ENCODE measurements around the gene FFAR3.
"Not testable (repeated sequence)": the region's sequence is repeated elsewhere in the genome, so short reads cannot be mapped to it uniquely, and the experiment has no call there.

The FFAR3 gene

GRCh38 chr19:35370722-35371121 lies 12.5 kb downstream of the FFAR3 start, which contains the start of gene GPR42:
GPR42 (plus strand) TSS chr19:35371068; CDS start chr19:35371360, 292 bp downstream.
- H3K36me3 Mint-ChIP-seq (ENCODE audit: low read depth), result no peaks in the 10 kb centered on the region
- peaks cover 16% of the 10 kb centered on the region for H3K27me3 Mint-ChIP-seq
- H3K4me3 Mint-ChIP-seq, result no peak within 1 kb of the TSS
- no peak for DNase-seq
- H3K4me1 Mint-ChIP-seq, result peaks cover 13% of the 10 kb centered on the region
- H3K27ac Mint-ChIP-seq, result no peak within 1 kb of the TSS
- no peaks in the 10 kb centered on the region for H3K9me3 Mint-ChIP-seq
- ATAC-seq, result no peak

GRCh38 chr19:35373492-35373891 lies 15.2 kb downstream of the FFAR3 start:
- peaks cover 18% of the 10 kb centered on the region for H3K4me1 Mint-ChIP-seq
- H3K36me3 Mint-ChIP-seq (ENCODE audit: low read depth), result no peaks in the 10 kb centered on the region
- H3K27ac Mint-ChIP-seq, result no peak overlapping the region
- DNase-seq (no peak), ATAC-seq (no peak)
- H3K9me3 Mint-ChIP-seq, result peaks cover 3% of the 10 kb centered on the region
- H3K27me3 Mint-ChIP-seq, result peaks cover 18% of the 10 kb centered on the region
- H3K4me3 Mint-ChIP-seq, result no peak overlapping the region

- Mint-ChIP-seq H3K4me1 (peaks cover 18% of the 10 kb centered on the region), H3K27me3 (peaks cover 19% of the 10 kb centered on the region)
- not testable (repeated sequence) for ATAC-seq; DNase-seq; H3K27ac Mint-ChIP-seq; H3K36me3 Mint-ChIP-seq (ENCODE audit: low read depth); H3K4me3 Mint-ChIP-seq; H3K9me3 Mint-ChIP-seq
These were observed 15.8 kb downstream of the FFAR3 start for GRCh38 chr19:35374031-35374430.

GRCh38 chr19:35375505-35376307 lies 17.4 kb downstream of the FFAR3 start:
- peaks cover 18% of the 10 kb centered on the region for H3K4me1 Mint-ChIP-seq
- no peaks in the 10 kb centered on the region for H3K36me3 Mint-ChIP-seq (ENCODE audit: low read depth)
- H3K9me3 Mint-ChIP-seq, result peaks cover 7% of the 10 kb centered on the region
- DNase-seq (no peak), ATAC-seq (no peak)
- no peak overlapping the region for H3K4me3 Mint-ChIP-seq
- H3K27me3 Mint-ChIP-seq, result peaks cover 21% of the 10 kb centered on the region
- no peak overlapping the region for H3K27ac Mint-ChIP-seq

- H3K4me3 Mint-ChIP-seq, result no peak overlapping the region
- ATAC-seq (no peak), DNase-seq (no peak)
- no peak overlapping the region for H3K27ac Mint-ChIP-seq
- peaks cover 18% of the 10 kb centered on the region for H3K4me1 Mint-ChIP-seq
- peaks cover 7% of the 10 kb centered on the region for H3K9me3 Mint-ChIP-seq
- H3K36me3 Mint-ChIP-seq (ENCODE audit: low read depth), result no peaks in the 10 kb centered on the region
- peaks cover 30% of the 10 kb centered on the region for H3K27me3 Mint-ChIP-seq
These were observed 19.4 kb downstream of the FFAR3 start for GRCh38 chr19:35377656-35378055.

GRCh38 chr19:35378356-35378755 lies 20.1 kb downstream of the FFAR3 start:
- Mint-ChIP-seq H3K4me1 (peaks cover 18% of the 10 kb centered on the region), H3K9me3 (peaks cover 7% of the 10 kb centered on the region), H3K4me3 (no peak overlapping the region), H3K27me3 (peaks cover 30% of the 10 kb centered on the region), H3K27ac (no peak overlapping the region), H3K36me3 (ENCODE audit: low read depth) (no peaks in the 10 kb centered on the region)
- DNase-seq, result no peak
- ATAC-seq, result no peak

- Mint-ChIP-seq H3K27me3 (peaks cover 30% of the 10 kb centered on the region), H3K4me1 (peaks cover 15% of the 10 kb centered on the region)
- not testable (repeated sequence) for H3K27ac Mint-ChIP-seq; H3K9me3 Mint-ChIP-seq; H3K4me3 Mint-ChIP-seq; DNase-seq; H3K36me3 Mint-ChIP-seq (ENCODE audit: low read depth); ATAC-seq
These were observed 21.3 kb downstream of the FFAR3 start for GRCh38 chr19:35379545-35379944.

- H3K4me1 Mint-ChIP-seq, result peaks cover 10% of the 10 kb centered on the region
- peaks cover 10% of the 10 kb centered on the region for H3K9me3 Mint-ChIP-seq
- peaks cover 30% of the 10 kb centered on the region for H3K27me3 Mint-ChIP-seq
- peaks cover 3% of the 10 kb centered on the region for H3K36me3 Mint-ChIP-seq (ENCODE audit: low read depth)
- ATAC-seq (no peak), DNase-seq (no peak)
- no peak overlapping the region for H3K4me3 Mint-ChIP-seq
- no peak overlapping the region for H3K27ac Mint-ChIP-seq
These were observed 21.7 kb downstream of the FFAR3 start for GRCh38 chr19:35379992-35380391.

GRCh38 chr19:35380450-35381124 lies 22.3 kb downstream of the FFAR3 start:
- DNase-seq (no peak), ATAC-seq (no peak)
- H3K4me1 Mint-ChIP-seq, result peaks cover 5% of the 10 kb centered on the region
- H3K27me3 Mint-ChIP-seq, result peaks cover 24% of the 10 kb centered on the region
- peaks cover 3% of the 10 kb centered on the region for H3K36me3 Mint-ChIP-seq (ENCODE audit: low read depth)
- no peak overlapping the region for H3K27ac Mint-ChIP-seq
- no peak overlapping the region for H3K4me3 Mint-ChIP-seq
- H3K9me3 Mint-ChIP-seq, result peaks cover 10% of the 10 kb centered on the region

- Mint-ChIP-seq H3K36me3 (ENCODE audit: low read depth) (peaks cover 5% of the 10 kb centered on the region), H3K27me3 (peaks cover 23% of the 10 kb centered on the region), H3K9me3 (peaks cover 12% of the 10 kb centered on the region), H3K4me1 (peaks cover 5% of the 10 kb centered on the region), H3K4me3 (no peak overlapping the region), H3K27ac (no peak overlapping the region)
- DNase-seq, result no peak
- ATAC-seq, result no peak
These were observed 23.1 kb downstream of the FFAR3 start for GRCh38 chr19:35381318-35381717.

GRCh38 chr19:35381926-35382325 lies 23.7 kb downstream of the FFAR3 start:
- Mint-ChIP-seq H3K9me3 (peaks cover 18% of the 10 kb centered on the region), H3K4me1 (peaks cover 4% of the 10 kb centered on the region), H3K36me3 (ENCODE audit: low read depth) (peaks cover 8% of the 10 kb centered on the region), H3K27ac (no peak overlapping the region), H3K27me3 (peaks cover 22% of the 10 kb centered on the region), H3K4me3 (no peak overlapping the region)
- ATAC-seq (no peak), DNase-seq (no peak)

GRCh38 chr19:35383536-35383935 lies 25.3 kb downstream of the FFAR3 start:
- Mint-ChIP-seq H3K4me1 (no peaks in the 10 kb centered on the region), H3K36me3 (ENCODE audit: low read depth) (peaks cover 8% of the 10 kb centered on the region), H3K9me3 (peaks cover 15% of the 10 kb centered on the region), H3K27me3 (peaks cover 18% of the 10 kb centered on the region), H3K27ac (no peak overlapping the region), H3K4me3 (no peak overlapping the region)
- no peak for DNase-seq
- ATAC-seq, result no peak

- no peak overlapping the region for H3K27ac Mint-ChIP-seq
- ATAC-seq, result no peak
- peaks cover 12% of the 10 kb centered on the region for H3K9me3 Mint-ChIP-seq
- H3K4me1 Mint-ChIP-seq, result peaks cover 6% of the 10 kb centered on the region
- DNase-seq, result no peak
- peaks cover 8% of the 10 kb centered on the region for H3K36me3 Mint-ChIP-seq (ENCODE audit: low read depth)
- no peak overlapping the region for H3K4me3 Mint-ChIP-seq
- peaks cover 2% of the 10 kb centered on the region for H3K27me3 Mint-ChIP-seq
These were observed 30.2 kb downstream of the FFAR3 start for GRCh38 chr19:35388277-35389054.

GRCh38 chr19:35389192-35389861 lies 31.1 kb downstream of the FFAR3 start:
- H3K27ac Mint-ChIP-seq, result no peak overlapping the region
- peaks cover 6% of the 10 kb centered on the region for H3K4me1 Mint-ChIP-seq
- no peak for ATAC-seq
- no peak overlapping the region for H3K4me3 Mint-ChIP-seq
- peaks cover 2% of the 10 kb centered on the region for H3K27me3 Mint-ChIP-seq
- peaks cover 12% of the 10 kb centered on the region for H3K9me3 Mint-ChIP-seq
- no peak for DNase-seq
- peaks cover 8% of the 10 kb centered on the region for H3K36me3 Mint-ChIP-seq (ENCODE audit: low read depth)
